Transverse colon (tissue), 3 donors: Measurements from ENCODE around the gene LAMA3.

Experiments used
- CTCF ChIP-seq, 5 experiments: fragments of 200-600 bp in 3 of 5; fragments of 450-650 bp in 2 of 5; sonication (generic) in 3 of 5; IDR thresholded peaks; 1 replicate in 2 of 5; 2 replicates in 3 of 5; pipeline ENCODE4 v1.5.1; 2016 to 2017; ENCODE audit warnings: antibody characterized with exemption in 5 of 5, inconsistent platforms in 3 of 5, mild to moderate bottlenecking in 2 of 5, moderate library complexity in 1 of 5
- EP300 ChIP-seq: sonication (generic); formaldehyde crosslinking; IDR thresholded peaks from one replicate; pipeline ENCODE4 v1.6.1; 2017; ENCODE audit warnings: antibody characterized with exemption, low read depth
- POLR2A ChIP-seq: fragments of 450-650 bp; IDR thresholded peaks from one replicate; pipeline ENCODE4 v1.6.1; 2016; ENCODE audit warnings: antibody characterized with exemption, mild to moderate bottlenecking, moderate library complexity

GRCh38 chr18:23953984-23954383 is 264.7 kb downstream of the LAMA3 start:
- TF ChIP-seq POLR2A = no peak
- no peak for TF ChIP-seq EP300
- no peak for TF ChIP-seq CTCF (IDR thresholded peaks at IDR 0.05)
